NCI-H82 treated with DMSO at 0.1 percent for 48 hours (cell line): ENCODE results near the gene CTCF.

Experiments used
- DNase-seq: peaks from one replicate; lab custom pipeline; 2025; ENCODE audit not compliant: unreplicated experiment; lab: John Stamatoyannopoulos, UW

The CTCF gene

DNA sequence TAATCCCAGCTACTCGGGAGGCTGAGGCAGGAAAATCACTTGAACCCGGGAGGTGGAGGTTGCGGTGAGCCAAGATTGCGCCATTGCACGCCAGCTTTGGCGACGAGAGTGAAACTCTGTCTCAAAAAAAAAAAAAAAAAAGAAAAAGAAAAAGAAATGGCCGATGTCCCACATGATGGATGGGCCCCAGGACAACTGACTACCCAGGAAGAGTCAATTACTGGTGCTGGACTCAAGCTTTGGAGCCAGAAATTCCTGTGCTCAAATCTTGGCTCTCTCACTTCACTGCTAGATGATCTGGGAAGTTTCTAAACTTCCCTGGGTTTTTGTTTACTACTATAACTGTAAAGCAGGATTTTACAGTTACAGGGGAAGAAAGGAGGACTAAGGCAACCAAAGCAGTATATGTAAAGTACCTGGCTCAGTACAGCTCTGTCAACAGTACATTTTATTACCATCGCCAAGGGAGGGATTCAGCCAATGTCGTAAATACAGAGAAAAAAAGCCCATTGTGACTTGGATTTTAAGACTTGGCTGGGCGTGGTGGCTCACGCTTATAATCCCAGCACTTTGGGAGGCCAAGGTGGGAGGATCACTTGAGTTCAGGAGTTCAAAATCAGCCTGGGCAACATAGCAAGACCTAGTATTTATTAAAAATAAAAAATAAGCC, 116.2 kb downstream of the CTCF start:
- no peak for DNase-seq

- DNase-seq = peak; percentile 25
These were observed 117.9 kb downstream of the CTCF start for GRCh38 chr16:67679935-67680897.

GRCh38 chr16:67683767-67684166, 121.4 kb downstream of the CTCF start:
- no peak for DNase-seq

DNA sequence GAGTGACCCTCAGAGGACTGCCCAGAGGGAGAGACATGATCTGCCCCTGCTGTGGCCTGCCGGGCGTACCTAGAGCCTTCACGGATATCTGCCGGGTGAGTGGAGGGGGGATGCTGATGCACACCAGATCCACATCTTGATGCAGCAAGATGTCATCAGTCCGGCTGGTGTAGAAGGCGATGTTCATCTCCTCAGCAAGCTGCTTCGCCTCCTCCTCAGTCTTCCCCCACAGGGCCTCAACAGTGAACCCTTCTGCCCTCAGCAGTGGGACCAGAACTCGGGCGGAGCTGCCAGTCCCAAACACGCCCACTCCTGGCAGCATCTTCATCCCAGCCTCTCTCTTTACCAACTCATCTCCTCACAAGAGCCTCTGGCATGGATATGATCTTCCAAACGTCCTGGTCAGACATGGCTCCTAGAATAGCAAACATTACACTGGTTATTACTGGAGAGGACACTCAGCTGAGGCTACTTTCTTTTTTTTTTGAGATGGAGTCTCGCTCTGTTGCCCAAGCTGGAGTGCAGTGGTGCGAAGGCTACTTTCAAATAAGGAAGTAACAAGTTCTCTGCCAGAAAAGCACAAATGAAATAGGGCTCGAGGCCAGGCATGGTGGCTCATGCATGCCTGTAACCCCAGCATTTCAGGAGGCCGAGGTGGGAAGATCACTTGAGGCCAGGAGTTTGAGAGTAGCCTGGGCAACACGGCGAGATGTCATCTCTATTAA, 123.2 kb downstream of the CTCF start:
- no peak for DNase-seq
